GM18505 (cell line): ENCODE measurements around the gene RABGAP1.

Experiments used
- ATAC-seq: cut with Tn5 transposase; IDR thresholded peaks from one replicate; pipeline ENCODE4 v1.9.1; 2021; ENCODE audit not compliant: unreplicated experiment
- POLR2A ChIP-seq: IDR thresholded peaks from 4 replicates; pipeline ENCODE4 v1.6.1; 2011; ENCODE audit warnings: borderline replicate concordance; ENCODE audit not compliant: insufficient read depth, insufficient read length; ENCODE audit errors: extremely low read depth

The RABGAP1 gene

DNA sequence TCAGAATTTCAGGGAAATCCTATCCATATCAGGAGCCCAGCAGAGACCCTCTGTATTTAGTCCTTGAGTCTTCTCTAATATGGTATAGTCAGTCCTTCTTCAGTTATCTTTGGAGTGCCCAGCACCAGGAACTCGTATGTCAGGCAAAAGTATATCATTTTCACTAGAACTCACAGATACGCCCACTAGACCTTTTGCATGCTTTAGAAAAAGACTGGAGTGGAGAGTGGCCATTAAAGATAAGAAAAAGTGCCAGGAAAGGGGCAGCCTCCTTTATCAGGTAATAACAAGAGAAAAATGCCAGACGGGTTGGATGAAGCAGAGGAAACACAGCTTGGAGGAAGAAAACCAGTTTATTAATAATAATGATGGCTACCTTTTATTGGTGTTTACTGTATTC lies 156.2 kb downstream of the RABGAP1 start:
- ATAC-seq = no peak
- no peak for TF ChIP-seq POLR2A

DNA sequence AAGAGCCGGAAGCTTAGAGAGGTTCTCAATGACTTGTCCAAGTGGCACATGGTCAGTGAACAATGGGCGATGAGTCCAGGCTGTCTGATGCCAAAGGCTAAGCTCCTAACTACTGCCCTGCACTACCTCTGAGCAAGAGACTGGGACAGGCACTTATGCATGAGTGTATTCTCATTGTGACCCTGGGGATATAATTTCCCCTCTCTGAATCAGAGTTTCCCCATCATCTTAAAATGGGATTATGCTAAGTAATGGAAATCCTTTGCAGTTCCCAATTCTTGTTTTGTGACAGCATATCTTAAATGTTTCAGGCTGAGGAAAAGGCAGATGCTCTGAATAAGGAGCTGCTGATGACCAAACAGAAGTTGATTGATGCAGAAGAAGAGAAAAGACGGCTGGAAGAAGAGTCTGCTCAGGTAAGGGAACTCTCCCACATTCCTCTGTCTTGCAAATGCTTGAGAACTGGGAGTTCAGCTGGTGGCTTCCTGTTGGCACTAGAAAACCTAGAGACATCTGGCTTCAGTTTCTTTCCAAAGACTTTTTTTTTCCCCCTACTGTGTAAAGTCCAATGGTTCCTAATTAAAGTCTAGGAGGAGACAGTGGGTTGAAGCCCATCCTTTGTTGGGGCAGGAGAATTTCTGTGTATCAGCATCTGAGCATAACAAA lies 156.7 kb downstream of the RABGAP1 start:
- ATAC-seq = no peak
- no peak for TF ChIP-seq POLR2A

DNA sequence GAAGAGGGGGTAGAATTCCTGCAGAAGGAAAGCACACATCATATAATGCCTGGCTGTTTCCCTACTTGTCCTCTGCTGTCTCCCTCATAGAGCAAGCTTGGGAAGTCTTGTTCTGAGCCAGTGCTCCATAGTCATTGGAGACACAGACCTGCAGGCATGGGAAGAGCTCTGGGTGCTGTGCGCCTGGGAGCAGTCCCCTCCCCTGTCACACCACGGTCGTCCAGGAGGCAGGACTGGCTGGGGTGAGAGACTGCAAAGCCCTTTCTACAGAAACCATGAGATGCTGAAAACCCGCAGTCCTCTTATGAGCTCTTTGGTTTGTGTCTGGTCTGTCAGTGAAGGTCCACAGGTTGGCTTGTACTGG lies 157.3 kb downstream of the RABGAP1 start:
- ATAC-seq = no peak

DNA sequence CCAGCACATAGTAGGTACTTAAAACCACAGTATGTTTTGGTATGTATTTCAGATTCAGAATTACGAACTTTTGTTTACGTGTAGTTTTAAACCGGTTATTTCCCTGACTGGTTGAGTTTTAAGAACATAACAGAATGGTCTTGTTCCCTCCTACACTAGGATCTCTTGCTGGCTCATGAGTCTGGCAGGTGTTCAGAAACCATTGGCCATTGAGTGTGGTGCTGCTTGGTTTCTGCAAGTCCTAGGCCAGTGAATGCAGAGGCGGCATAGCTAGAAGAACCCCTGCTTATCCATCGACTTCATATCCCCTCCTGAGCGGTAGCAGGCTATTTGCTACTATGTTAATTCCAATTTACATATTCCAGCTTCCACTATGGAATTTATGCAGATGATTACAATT lies 158.2 kb downstream of the RABGAP1 start:
- no peak for ATAC-seq
- TF ChIP-seq POLR2A = no peak

More for the DNA sequence above, 157.3 kb downstream of the RABGAP1 start:
- no peak for TF ChIP-seq POLR2A

DNA sequence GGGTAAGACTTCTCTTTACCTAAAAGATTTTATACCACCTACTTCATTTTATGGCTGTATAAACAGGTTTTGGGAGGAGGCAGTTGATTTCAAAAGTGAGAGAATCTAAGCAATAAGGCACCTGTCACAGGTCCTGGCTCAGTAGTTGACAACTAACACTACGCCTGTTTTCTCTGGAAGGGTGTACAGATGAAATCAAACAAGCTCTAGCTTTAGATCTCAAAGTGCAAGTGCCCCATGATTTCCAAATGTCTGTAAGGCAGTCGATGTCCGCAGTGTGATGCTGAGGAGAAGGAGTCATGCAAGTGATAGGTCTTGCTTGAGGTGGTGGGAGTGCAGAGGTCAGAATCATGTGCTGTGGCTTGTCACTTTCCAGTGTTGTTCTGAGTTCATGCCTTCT lies 158.7 kb downstream of the RABGAP1 start:
- TF ChIP-seq POLR2A = no peak
- no peak for ATAC-seq

DNA sequence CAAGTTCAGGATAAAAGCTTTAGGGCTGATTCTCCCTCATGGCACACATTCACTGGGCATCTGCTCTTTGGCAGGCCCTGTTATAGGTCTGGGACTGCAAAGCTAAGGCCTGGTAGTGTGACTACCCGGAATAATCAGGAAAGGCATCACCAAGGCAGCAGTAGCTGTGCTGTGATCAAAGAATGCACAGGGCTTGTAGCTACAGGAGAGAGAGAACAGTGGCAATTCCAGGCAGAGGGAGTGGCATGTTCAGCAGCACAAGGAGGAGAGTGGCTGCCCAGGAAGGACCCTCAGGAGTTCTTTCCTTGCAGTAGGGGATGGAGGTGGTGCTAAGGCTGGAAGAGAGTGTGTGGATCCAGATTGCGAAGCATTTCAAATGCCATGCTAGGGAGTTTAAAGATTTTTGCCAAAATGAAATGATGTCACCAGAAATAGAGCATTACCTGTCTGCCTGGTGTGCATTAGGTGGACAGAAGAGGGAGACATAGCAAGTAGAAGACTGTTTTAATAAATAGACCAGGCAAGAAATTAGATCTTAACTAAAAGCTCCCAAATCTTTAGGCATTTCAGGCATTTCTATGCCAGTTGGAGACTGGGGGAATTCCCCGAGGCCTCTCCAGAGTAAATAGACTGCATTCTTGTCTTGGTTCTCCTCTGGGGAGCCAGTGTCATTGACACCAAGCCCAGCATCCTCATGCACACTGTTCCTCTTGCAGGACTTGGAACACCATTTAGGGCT lies 161.7 kb downstream of the RABGAP1 start:
- no peak for ATAC-seq
- TF ChIP-seq POLR2A = no peak

DNA sequence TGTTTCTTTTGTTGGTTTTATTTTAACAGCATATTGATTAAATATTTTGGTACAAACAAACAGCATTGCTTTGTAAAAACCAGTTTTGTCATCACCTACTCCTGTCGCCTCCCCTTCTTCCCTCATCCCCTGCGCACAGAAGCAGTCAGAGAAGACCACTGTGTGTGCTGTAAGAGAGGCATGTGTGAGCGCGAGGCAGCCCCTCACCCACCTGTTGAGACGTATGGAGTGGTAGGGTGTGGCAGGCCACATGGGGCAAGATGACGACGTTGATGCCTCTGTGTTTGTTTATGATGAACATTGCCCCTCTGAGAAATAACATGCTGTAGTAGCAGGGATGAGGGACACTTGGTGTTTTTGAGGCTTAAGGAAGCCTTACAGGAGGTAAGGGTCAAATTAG lies 164.0 kb downstream of the RABGAP1 start:
- no peak for TF ChIP-seq POLR2A
- no peak for ATAC-seq

DNA sequence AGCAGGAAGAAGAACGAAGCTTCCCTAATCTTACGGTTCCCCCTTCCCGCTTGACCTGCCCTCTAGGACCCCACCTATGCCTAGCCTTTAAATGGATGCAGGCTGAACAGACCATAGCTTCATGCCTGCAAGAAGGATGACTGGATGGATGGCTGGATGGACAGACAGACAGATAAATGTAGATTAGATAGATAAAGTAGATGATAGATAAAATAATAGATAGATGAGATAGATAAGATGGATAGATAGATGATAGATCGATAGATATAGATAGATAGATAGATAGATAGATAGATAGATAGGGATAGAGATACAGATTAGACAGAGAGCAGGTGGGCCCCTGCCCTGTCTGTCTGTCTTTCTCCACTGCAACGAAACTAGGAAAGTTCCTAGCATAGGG lies 164.7 kb downstream of the RABGAP1 start:
- ATAC-seq = no peak
- no peak for TF ChIP-seq POLR2A

DNA sequence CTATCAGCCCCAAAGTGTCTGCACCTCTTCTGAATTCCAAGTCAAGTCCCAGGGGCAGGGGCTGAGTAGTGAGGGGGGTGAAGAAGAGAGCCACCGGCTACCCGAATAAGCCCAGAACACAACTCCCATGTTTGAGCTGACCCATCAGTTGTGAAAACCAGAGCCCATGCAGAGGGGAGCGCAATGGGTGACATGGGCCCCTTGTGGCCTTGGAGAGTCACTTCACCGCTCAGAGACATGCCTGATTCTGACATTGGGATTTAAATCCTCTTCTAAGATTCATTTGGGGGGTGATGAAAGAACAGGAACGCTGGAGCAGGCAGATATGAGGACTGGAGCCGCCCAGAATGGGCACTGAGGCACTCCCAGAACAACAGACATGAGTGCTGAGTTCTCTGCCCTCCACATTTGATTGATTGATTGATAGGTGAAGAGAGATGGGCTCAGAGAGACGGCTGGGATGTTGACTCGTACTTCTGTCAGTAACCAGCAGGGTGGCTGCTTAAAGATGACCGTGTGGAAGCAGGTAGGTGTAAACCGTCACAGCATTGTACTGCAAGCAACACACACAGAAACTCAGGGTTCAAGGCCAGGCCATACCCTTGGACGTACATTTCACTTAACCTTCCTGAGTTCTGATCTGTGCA lies 166.9 kb downstream of the RABGAP1 start:
- no peak for ATAC-seq
- no peak for TF ChIP-seq POLR2A

DNA sequence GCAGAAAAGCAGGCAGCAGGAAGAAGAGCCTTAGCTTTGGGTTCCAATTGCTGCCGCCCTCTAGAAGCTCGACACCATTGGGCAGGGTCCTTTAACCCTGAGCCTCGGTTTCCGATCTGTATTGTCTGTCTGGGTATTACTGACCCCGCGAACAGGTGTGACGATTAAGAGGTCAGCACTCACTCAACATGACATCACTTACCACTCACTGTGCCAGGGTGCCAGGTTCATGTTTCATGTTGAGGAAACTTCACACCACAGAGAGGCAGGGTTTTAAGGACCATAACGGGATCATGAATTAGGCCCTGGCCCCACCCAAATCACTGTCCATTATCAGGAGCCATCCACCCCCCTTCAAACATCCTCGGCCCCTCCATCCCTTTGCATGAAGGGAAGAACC lies 168.2 kb downstream of the RABGAP1 start:
- no peak for ATAC-seq
- no peak for TF ChIP-seq POLR2A

DNA sequence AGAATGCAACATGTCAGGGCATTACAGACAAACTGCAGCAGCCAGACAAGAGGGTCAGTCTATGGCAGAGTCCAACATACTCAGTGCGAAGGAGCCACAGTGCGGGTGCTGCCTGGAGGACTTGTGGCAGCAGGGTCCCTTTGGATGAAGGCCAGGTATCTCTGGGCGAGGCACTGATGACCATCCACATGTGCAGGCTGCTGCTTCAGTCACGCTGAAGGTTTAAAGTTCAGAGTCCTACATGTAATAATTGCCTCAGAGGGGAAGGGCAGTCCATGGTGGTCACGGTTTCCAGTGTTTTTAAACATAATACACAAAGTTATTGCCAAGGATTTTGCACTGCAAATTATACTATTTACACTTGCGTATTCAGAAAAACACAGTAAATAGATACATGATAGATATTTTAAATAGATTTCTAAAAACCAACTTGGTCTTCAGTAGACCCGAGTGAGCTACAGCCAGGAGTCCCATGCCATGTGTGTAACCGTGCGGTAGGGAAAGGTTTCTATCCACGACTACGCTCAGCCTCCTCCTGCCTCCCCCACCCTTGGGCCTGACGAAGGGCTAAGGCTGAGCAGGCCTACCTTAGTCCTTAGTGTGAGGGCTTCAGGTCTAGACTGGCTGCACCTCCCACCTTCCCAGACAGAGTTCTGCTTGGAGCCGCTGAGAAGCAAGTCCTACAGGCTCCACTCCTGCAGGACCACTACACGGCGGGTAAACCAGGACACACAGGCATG lies 168.9 kb downstream of the RABGAP1 start:
- no peak for ATAC-seq
- TF ChIP-seq POLR2A = no peak

DNA sequence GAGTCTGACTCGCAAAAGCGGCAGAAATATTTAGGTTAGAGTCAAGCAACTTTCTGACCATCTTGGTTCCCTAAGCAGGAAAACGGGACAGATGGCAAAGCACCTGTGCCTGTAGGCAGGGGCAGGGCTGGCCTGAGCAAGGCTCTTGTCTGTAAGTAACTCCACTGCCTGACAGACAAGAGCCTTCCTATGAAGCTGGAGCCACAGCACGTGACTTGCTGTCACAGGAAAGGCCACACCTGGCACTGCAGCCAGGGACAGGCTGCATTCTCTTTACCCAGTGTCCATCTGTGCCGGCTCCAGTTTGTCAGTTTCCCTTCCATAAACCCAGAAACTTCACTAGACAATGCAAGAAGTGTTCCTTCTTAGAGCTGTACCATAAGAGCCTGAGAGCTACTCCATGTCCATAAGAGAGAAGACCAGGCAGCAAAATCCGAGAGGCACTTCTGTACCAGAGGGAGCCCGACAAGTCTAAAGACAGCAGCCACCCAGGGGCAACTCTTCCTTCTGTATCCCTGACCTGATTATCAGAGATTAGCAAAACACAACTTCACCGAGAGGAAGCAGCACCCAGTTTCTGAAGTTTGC lies 170.7 kb downstream of the RABGAP1 start:
- no peak for ATAC-seq
- no peak for TF ChIP-seq POLR2A
